Measurements from ENCODE around the gene AGAP1. TPM values are rescaled to one million over a fixed set of nuclear protein-coding genes. Genes with fewer than 3 reads are reported as not detected.
A peak's percentile ranks its signal among the peaks of the same experiment; 100 is the strongest.

The AGAP1 gene
- total and polyA plus RNA-seq, 2 donors from 2014 or later, result 8.1 to 44.5 TPM

DNA sequence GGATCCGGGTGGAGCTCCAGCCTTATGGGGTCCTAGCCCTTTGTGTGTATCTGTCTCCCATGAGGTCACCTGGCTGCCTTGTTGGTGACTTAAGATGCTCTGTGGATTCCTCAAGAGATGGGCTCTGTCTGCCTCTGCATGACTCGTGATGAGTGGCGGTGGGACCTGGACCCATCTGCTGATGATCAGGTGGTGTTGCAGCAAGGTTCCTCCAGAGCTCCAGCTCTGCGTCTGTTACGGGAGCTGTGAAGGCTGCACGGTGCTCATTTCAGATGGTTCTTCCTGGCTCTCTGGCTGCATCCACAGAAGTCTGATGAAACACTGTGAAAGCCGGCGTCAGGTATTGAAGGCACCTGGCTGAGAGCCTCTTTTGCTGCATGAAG, 2.4 kb downstream of the AGAP1 start:
- FAIRE-seq, result no peak
- H3K4me3 ChIP-seq (ENCODE audit: low read length in 3 of 3), result peak overlapping the region in 2 of 3 donors; percentile 66 to 78
- TF ChIP-seq, protein P1, sequence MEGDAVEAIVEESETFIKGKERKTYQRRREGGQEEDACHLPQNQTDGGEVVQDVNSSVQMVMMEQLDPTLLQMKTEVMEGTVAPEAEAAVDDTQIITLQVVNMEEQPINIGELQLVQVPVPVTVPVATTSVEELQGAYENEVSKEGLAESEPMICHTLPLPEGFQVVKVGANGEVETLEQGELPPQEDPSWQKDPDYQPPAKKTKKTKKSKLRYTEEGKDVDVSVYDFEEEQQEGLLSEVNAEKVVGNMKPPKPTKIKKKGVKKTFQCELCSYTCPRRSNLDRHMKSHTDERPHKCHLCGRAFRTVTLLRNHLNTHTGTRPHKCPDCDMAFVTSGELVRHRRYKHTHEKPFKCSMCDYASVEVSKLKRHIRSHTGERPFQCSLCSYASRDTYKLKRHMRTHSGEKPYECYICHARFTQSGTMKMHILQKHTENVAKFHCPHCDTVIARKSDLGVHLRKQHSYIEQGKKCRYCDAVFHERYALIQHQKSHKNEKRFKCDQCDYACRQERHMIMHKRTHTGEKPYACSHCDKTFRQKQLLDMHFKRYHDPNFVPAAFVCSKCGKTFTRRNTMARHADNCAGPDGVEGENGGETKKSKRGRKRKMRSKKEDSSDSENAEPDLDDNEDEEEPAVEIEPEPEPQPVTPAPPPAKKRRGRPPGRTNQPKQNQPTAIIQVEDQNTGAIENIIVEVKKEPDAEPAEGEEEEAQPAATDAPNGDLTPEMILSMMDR (IDR thresholded peaks at IDR 0.05; ENCODE audit: borderline replicate concordance, extremely low read depth, insufficient read depth), result no peak

DNA sequence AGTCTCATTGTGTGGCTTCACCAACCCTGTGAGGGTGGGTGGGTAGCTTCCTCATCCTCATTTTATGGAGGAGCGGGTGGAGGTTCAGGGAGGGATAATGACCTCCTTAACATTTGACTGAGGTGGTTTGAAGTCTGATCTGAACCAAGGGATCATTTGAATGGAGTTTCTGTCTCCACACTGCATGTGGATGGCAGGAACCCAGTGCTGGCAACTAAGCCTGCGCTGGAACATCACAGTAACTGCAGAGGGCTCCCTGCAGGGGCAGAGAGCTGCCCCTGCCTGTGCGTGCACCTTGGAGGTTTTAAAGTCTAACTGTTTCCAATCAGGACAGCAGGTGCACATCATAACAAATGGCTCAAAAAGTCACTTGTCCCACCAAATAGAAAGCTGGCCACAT, 3.3 kb downstream of the AGAP1 start:
- no peak for DNase-seq
- H3K4me1 ChIP-seq (ENCODE audit: control insufficient read depth in 2 of 3, insufficient read depth in 2 of 3, low read depth in 1 of 3, low read length in 3 of 3), result peaks cover 0 to 38% (median 31%) of the 10 kb centered on the region in 3 donors
- no peak for FAIRE-seq
- intact Hi-C loops (cut with DNase I), result no loop called here
- H3K9me3 ChIP-seq (ENCODE audit: control insufficient read depth in 2 of 3, insufficient read depth in 1 of 3, low read length in 3 of 3), result no peaks in the 10 kb centered on the region
- no peak overlapping the region for H3K9ac ChIP-seq (ENCODE audit: low read length in 3 of 3)
- H3K27me3 ChIP-seq (ENCODE audit: control insufficient read depth, insufficient read depth, low read length), result no peaks in the 10 kb centered on the region
- no peaks in the 10 kb centered on the region for H3K36me3 ChIP-seq (ENCODE audit: control insufficient read depth in 2 of 3, insufficient read depth in 3 of 3, low read length in 3 of 3)
- no peak overlapping the region for H3K27ac ChIP-seq (ENCODE audit: low read depth in 2 of 2, low read length in 2 of 2)
- TF ChIP-seq, protein P1 (IDR thresholded peaks at IDR 0.05; ENCODE audit: borderline replicate concordance, extremely low read depth, insufficient read depth), result no peak
- H3K4me3 ChIP-seq (ENCODE audit: low read length in 3 of 3), result no peak overlapping the region

More for the DNA sequence above, 2.4 kb downstream of the AGAP1 start:
- H3K9me3 ChIP-seq (ENCODE audit: control insufficient read depth in 2 of 3, insufficient read depth in 1 of 3, low read length in 3 of 3), result no peaks in the 10 kb centered on the region
- H3K36me3 ChIP-seq (ENCODE audit: control insufficient read depth in 2 of 3, insufficient read depth in 3 of 3, low read length in 3 of 3), result no peaks in the 10 kb centered on the region
- H3K9ac ChIP-seq (ENCODE audit: low read length in 3 of 3), result peak overlapping the region in 1 of 3 donors; percentile 80
- H3K4me1 ChIP-seq (ENCODE audit: control insufficient read depth in 2 of 3, insufficient read depth in 2 of 3, low read depth in 1 of 3, low read length in 3 of 3), result peaks cover 0 to 31% (median 23%) of the 10 kb centered on the region in 3 donors
- H3K27ac ChIP-seq (ENCODE audit: low read depth in 2 of 2, low read length in 2 of 2), result no peak overlapping the region
- intact Hi-C loops (cut with DNase I), result no loop called here
- DNase-seq, result no peak
- H3K27me3 ChIP-seq (ENCODE audit: control insufficient read depth, insufficient read depth, low read length), result no peaks in the 10 kb centered on the region

DNA sequence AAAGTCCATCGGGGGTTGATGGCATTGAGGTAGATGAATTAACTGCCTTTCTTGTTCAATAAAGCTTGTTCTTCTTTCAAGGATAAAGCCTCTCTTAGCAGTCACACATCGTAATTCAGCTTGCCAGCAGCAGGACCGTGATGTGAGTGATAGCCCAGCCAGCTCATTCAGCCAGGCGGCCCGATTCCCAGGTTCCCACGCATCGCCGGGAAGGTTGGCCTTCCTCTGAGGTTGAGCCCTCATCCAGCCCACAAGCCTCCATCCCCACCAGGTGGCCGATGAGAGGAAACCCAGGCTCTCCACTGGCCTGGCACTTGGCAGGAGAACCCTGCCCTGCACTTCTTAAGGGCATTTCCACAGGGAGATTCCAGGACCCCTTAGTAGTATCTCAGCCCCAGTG, 4.7 kb downstream of the AGAP1 start:
- peaks cover 0 to 31% (median 31%) of the 10 kb centered on the region in 3 donors for H3K4me1 ChIP-seq (ENCODE audit: control insufficient read depth in 2 of 3, insufficient read depth in 2 of 3, low read depth in 1 of 3, low read length in 3 of 3)
- FAIRE-seq (no peak), DNase-seq (peak in 3 of 5 donors; percentile 60 to 75 (median 72))

More for the DNA sequence above, 4.7 kb downstream of the AGAP1 start:
- Histone ChIP-seq H3K27ac (ENCODE audit: low read depth in 2 of 2, low read length in 2 of 2) (no peak overlapping the region), H3K27me3 (ENCODE audit: control insufficient read depth, insufficient read depth, low read length) (no peaks in the 10 kb centered on the region), H3K9ac (ENCODE audit: low read length in 3 of 3) (no peak overlapping the region), H3K36me3 (ENCODE audit: control insufficient read depth in 2 of 3, insufficient read depth in 3 of 3, low read length in 3 of 3) (no peaks in the 10 kb centered on the region), H3K4me3 (ENCODE audit: low read length in 3 of 3) (no peak overlapping the region), H3K9me3 (ENCODE audit: control insufficient read depth in 2 of 3, insufficient read depth in 1 of 3, low read length in 3 of 3) (no peaks in the 10 kb centered on the region)
- intact Hi-C loops (cut with DNase I), result no loop called here
- TF ChIP-seq, protein P1 (IDR thresholded peaks at IDR 0.05; ENCODE audit: borderline replicate concordance, extremely low read depth, insufficient read depth), result peak; percentile 22

Data from kidney (tissue), 14 donors.